ENCODE results near the gene DLG2.

DNA sequence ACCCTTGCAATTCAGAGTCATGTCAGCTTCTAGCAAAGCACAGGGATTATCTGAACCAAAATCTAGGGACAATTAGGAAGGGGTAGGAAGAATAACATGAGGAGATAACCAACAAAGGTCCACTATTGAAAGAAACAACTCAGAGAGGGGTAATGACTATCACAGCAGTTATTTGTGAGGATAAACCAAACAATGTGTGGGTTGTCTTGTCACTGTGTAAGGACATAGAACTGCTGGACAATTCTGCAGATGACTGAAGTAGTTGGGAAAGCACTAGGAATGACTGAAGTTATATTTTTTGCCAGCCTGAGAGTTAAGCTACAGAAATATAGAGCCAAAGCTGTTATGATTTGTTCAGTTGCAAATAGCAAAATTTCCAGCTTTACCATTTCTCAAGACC lies 1482.6 kb downstream of the DLG2 start:
- no peak for TF ChIP-seq EZH2 (IDR thresholded peaks at IDR 0.05; ENCODE audit: borderline replicate concordance, low read length)
- TF ChIP-seq, protein P1, sequence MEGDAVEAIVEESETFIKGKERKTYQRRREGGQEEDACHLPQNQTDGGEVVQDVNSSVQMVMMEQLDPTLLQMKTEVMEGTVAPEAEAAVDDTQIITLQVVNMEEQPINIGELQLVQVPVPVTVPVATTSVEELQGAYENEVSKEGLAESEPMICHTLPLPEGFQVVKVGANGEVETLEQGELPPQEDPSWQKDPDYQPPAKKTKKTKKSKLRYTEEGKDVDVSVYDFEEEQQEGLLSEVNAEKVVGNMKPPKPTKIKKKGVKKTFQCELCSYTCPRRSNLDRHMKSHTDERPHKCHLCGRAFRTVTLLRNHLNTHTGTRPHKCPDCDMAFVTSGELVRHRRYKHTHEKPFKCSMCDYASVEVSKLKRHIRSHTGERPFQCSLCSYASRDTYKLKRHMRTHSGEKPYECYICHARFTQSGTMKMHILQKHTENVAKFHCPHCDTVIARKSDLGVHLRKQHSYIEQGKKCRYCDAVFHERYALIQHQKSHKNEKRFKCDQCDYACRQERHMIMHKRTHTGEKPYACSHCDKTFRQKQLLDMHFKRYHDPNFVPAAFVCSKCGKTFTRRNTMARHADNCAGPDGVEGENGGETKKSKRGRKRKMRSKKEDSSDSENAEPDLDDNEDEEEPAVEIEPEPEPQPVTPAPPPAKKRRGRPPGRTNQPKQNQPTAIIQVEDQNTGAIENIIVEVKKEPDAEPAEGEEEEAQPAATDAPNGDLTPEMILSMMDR (IDR thresholded peaks at IDR 0.05; ENCODE audit: low read length): no peak

Data from OCI-LY1 (cell line).